ENCODE measurements around the gene MED13L.
"Not testable (repeated sequence)": the region's sequence is repeated elsewhere in the genome, so short reads cannot be mapped to it uniquely, and the experiment has no call there.

MED13L gene

DNA sequence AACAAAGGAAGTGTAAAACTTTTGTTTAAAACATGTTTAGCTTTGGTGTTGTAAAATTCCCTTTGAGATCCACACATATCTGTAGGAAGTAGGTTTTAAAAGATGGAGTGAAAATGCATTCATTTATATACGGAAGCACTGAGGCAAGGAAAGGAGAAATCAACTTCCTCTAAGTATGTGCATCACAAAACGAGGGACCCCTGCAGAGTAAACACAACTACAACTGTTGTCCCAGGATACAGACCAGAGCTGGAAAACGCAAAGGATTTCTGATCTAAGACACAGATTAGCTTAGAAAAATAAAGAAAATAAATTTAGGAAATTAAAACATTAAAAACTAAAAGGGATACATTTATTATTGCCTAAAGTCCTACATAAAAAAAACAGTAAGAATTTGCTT is 297.6 kb downstream of the MED13L start:
- TF ChIP-seq ZFX (IDR thresholded peaks at IDR 0.05; ENCODE audit: borderline replicate concordance) = no peak
- TF ChIP-seq, protein P1, sequence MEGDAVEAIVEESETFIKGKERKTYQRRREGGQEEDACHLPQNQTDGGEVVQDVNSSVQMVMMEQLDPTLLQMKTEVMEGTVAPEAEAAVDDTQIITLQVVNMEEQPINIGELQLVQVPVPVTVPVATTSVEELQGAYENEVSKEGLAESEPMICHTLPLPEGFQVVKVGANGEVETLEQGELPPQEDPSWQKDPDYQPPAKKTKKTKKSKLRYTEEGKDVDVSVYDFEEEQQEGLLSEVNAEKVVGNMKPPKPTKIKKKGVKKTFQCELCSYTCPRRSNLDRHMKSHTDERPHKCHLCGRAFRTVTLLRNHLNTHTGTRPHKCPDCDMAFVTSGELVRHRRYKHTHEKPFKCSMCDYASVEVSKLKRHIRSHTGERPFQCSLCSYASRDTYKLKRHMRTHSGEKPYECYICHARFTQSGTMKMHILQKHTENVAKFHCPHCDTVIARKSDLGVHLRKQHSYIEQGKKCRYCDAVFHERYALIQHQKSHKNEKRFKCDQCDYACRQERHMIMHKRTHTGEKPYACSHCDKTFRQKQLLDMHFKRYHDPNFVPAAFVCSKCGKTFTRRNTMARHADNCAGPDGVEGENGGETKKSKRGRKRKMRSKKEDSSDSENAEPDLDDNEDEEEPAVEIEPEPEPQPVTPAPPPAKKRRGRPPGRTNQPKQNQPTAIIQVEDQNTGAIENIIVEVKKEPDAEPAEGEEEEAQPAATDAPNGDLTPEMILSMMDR (IDR thresholded peaks at IDR 0.05) = no peak

DNA sequence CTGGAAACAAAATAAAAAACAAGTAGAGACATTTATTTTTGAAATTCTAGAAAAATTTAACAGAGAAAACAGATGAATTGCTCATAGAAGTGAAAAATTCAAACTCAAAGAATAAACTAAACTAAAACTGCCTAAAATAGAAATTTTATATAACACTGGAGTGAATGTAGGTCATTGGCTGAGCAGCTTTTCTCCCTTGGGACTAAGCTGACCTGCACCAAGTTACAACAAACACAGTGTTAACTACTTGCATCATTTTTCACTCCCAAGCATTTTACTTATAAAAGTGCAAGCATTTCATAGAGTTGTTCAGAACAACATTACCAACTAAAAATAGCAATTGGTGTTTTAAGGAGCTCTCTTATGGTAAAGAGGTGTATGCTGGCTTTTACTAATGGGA is 298.1 kb downstream of the MED13L start:
- TF ChIP-seq, protein P1 (IDR thresholded peaks at IDR 0.05) = no peak
- no peak for TF ChIP-seq ZFX (IDR thresholded peaks at IDR 0.05; ENCODE audit: borderline replicate concordance)
- no peak overlapping the region for H3K27ac ChIP-seq

More for the DNA sequence above, 297.6 kb downstream of the MED13L start:
- no peak overlapping the region for H3K27ac ChIP-seq

DNA sequence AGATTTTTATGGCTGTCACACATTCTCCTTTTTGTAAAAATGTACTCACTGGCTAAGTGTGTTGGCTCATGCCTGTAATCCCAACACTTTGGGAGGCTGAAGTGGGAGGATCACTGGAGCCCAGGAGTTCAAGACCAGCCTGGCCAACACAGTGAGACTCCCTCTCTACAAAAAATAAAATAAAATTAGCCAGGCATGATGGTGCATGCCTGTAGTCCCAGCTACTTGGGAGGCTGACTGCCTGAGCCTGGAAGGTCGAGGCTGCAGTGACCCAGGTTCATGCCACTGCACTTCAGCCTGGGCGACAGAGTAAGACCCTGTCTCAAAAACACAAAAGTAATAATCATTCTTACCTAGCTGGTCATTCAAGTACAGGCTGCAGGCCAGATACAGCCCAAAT is 300.7 kb downstream of the MED13L start:
- H3K27ac ChIP-seq = not testable (repeated sequence)

DNA sequence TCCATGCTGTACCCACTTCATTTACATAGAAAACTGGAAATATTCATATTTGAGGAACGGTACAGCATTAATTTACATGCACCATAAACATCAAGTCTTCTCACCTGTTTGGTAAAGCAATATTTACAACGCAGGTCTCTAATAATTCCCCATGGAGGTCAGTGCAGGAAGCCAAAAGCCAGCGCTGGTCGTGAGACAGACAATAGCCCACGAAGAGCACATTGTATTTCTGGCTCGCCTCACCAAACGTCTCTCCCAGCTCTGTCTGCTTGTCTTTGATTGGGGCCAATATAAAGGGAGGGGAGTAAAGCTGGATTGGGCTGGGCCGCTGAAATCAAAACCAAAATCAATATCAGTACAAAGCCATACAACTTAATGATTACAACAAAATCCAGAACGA is 302.1 kb downstream of the MED13L start:
- no peak for TF ChIP-seq ZFX (IDR thresholded peaks at IDR 0.05; ENCODE audit: borderline replicate concordance)
- TF ChIP-seq, protein P1 (IDR thresholded peaks at IDR 0.05) = no peak

DNA sequence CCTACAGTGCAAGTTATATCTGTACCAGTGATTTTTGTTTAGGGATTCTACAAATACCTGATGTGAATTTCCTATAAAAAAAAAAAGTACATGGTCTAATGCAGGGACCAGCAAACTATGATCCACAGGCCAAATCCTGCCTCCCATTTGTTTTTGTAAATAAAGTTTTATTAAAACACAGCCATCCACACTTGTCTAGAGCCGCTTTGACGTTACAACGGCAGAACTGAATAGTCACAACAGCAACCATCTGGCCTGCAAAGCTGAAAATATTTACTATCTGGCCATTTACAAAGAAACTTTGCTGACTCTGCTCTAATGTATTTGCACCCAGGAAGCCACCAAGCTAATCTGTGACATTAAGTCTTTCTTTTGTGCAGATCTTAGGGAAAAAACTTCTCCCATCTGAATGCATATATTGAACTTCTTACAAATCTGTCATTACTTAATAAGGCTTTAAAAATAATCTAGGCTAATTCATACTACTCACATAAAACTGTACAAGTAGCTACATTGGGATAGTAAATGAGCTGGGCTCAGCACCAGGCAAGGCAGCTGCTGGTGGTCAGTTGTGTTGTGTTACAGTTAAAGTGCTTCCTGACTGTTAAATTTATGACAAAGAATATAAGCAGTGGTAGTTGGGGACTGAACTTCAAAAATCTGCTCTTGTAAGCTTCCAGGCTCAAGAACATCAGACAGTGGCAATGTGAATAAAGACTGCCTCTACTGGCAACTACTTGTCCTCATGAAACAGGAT is 303.3 kb downstream of the MED13L start:
- H3K27ac ChIP-seq = no peak overlapping the region
- no peak for TF ChIP-seq ZFX (IDR thresholded peaks at IDR 0.05; ENCODE audit: borderline replicate concordance)
- TF ChIP-seq, protein P1 (IDR thresholded peaks at IDR 0.05) = no peak

More for the DNA sequence above, 302.1 kb downstream of the MED13L start:
- no peak overlapping the region for H3K27ac ChIP-seq

DNA sequence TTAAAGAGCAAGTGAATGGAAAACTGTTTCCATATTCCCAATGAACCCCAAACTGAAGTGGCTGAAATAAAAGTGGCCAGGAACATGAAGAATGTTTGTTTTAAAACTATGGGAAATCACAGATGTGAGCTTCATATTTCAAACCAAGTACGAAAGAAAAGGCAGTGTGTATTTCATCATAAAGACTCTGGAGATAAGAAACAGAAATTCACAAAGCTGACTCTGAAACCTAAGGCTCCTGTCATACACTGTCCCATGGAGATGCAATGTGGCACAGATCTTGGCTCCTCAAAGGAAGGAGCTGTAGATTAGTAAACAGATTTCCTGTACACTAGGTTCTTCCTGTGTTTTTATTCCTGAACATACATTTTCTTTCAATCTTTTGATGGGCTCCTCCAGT is 304.4 kb downstream of the MED13L start:
- TF ChIP-seq ZFX (IDR thresholded peaks at IDR 0.05; ENCODE audit: borderline replicate concordance) = no peak
- TF ChIP-seq, protein P1 (IDR thresholded peaks at IDR 0.05) = no peak
- H3K27ac ChIP-seq = no peak overlapping the region

DNA sequence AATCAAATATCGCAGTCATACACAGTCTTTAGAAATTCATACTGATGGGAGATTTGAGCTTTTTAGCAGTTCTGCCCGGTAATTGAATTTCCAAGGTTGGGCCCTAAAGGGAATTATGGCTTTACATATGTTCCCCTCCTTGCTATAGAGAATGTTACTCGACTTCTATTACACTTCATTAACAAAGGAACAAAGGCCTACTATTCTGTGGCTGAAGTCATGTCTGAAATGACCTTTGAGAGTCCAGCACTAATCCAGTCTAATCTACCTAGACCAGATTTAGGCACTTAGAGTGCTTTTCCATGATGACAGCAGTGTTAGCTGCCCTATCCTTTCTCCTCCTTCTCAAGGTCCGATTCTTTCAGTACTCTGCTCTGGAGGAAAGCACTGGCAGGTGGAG is 305.3 kb downstream of the MED13L start:
- TF ChIP-seq ZFX (IDR thresholded peaks at IDR 0.05; ENCODE audit: borderline replicate concordance) = no peak
- TF ChIP-seq, protein P1 (IDR thresholded peaks at IDR 0.05) = no peak
- no peak overlapping the region for H3K27ac ChIP-seq

DNA sequence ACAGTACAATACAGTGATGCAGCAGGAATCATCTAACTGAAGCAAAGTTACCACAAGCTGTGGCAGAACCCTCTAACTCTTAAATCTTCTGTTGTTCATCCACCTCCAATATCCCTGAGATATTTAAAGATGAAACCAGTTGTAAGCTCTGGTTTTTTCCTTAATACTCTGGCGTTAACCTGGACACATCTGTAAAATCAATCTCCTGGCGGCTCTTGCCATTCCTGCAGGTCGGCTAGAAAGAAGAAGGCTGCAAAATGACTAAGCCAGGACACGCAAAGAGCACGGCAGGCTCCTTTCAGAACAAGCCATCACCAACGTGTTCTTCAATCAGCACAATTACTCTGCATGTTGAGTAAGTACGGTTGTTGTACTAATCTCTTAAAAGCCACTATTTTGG is 309.3 kb downstream of the MED13L start:
- no peak overlapping the region for H3K27ac ChIP-seq
- TF ChIP-seq, protein P1 (IDR thresholded peaks at IDR 0.05) = no peak
- no peak for TF ChIP-seq ZFX (IDR thresholded peaks at IDR 0.05; ENCODE audit: borderline replicate concordance)

All from 22Rv1 (cell line).